Sigmoid colon (tissue), 7 donors: ENCODE measurements around the gene SUPT3H. TPM values are rescaled to one million over a fixed set of nuclear protein-coding genes. Genes with fewer than 3 reads are reported as not detected.

Experiments used
- DNase-seq: peaks from one replicate; pipeline ENCODE4 v3.0.0-alpha.2; 2019
- H3K27ac ChIP-seq, 4 donors: fragments of 200-600 bp; sonication (generic); one replicate each; pipeline ENCODE4 v1.5.1; 2016 to 2019; ENCODE audit warnings: mild to moderate bottlenecking in 1 of 4
- H3K27me3 ChIP-seq, 3 donors: fragments of 200-600 bp; sonication (generic); one replicate each; pipeline ENCODE4 v1.5.1; 2019; ENCODE audit warnings: mild to moderate bottlenecking in 1 of 3
- H3K36me3 ChIP-seq, 4 donors: fragments of 200-600 bp; sonication (generic); one replicate each; pipeline ENCODE4 v1.5.1; 2016 to 2019
- H3K4me1 ChIP-seq, 4 donors: fragments of 200-600 bp; sonication (generic); one replicate each; pipeline ENCODE4 v1.5.1; 2017 to 2019
- H3K4me3 ChIP-seq, 4 donors: fragments of 200-600 bp; sonication (generic); one replicate each; pipeline ENCODE4 v1.5.1; 2017 to 2019; ENCODE audit warnings: mild to moderate bottlenecking in 2 of 4, moderate library complexity in 1 of 4
- H3K9me3 ChIP-seq, 4 donors: fragments of 200-600 bp in 3 of 4; sonication (generic) in 3 of 4; one replicate each; pipeline versions ENCODE4 v1.5.1 to v1.6.1; 2013 to 2019
- EP300 ChIP-seq, 4 donors: sonication (generic); formaldehyde crosslinking; IDR thresholded peaks; one replicate each; pipeline ENCODE4 v1.6.1; 2017; ENCODE audit warnings: antibody characterized with exemption in 4 of 4
- POLR2A ChIP-seq, 2 donors: fragments of 450-650 bp; IDR thresholded peaks; one replicate each; pipeline ENCODE4 v1.6.1; 2016; ENCODE audit warnings: antibody characterized with exemption in 2 of 2, mild to moderate bottlenecking in 2 of 2, moderate library complexity in 2 of 2
- POLR2AphosphoS5 ChIP-seq, 4 donors: sonication (generic); formaldehyde crosslinking; IDR thresholded peaks; one replicate each; pipeline ENCODE4 v1.6.1; 2017; ENCODE audit warnings: antibody characterized with exemption in 4 of 4
- WGBS, 2 donors: extraction: QIAGEN DNeasy Blood & Tissue Kit; methylation state at CpG; one replicate each; pipeline ENCODE4 v1.1.7; 2013; 5-methylcytosine and 5-hydroxymethylcytosine counted together
- intact Hi-C: fragments of 100-400 bp; cut with DNase I; formaldehyde crosslinking; loops from one replicate; pipeline ENCODE4 v1.15.1; 2023
- polyA plus RNA-seq, 3 donors: library from polyadenylated mRNA; stranded (reverse); fragments of 200-250 nt; gene quantifications; one replicate each; pipeline ENCODE4 v1.2.3, GENCODE V29; 2013
- total RNA-seq, 4 donors: library from RNA; depleted of rRNA; stranded (reverse); fragments of >200 nt; gene quantifications; one replicate each; pipeline ENCODE4 v1.1.0, GENCODE V29; 2016
- TF ChIP-seq, protein P1 (sequence below), 4 experiments: fragments of 450-650 bp in 3 of 4; fragments of 200-600 bp in 1 of 4; IDR thresholded peaks; one replicate each; pipeline ENCODE4 v1.5.1; 2016 to 2019; ENCODE audit warnings: antibody characterized with exemption in 4 of 4, mild to moderate bottlenecking in 3 of 4, moderate library complexity in 2 of 4
- donor health status: healthy with polysubstance abuse.
- donor health status: Bipolar disorder and iron deficiency.
- donor health status: healthy.

The SUPT3H gene
- total and polyA plus RNA-seq, 7 donors: 1.6 to 18.2 (median 10.6) TPM

DNA sequence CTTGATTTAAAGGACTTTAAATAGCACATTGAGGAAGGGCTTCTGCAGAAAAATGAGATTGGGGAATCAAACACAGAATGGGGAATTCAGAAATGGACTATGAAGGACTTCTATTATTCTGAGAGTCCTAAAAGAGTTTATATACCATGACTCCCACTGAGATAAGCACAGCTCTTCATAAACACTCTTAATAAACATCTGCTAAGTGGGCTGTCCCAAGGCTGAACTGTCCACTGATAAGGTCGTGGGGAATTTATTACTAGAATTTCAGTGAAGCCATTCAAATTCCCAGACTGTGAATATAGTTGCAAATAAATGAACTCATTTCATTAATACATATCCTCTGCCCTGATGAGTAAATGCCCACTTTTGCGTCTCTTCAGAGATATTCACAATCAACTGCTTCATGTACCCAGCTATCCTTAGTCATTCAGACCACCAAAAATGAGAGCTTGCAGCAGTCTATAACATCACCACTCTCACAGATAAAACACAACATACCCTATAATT, 517.8 kb downstream of the SUPT3H start:
- peaks cover 0 to 22% (median 13%) of the 10 kb centered on the region in 4 donors for H3K4me1 ChIP-seq
- H3K36me3 ChIP-seq: no peaks in the 10 kb centered on the region
- TF ChIP-seq EP300 (IDR thresholded peaks at IDR 0.05): no peak
- no peak for TF ChIP-seq POLR2AphosphoS5 (IDR thresholded peaks at IDR 0.05)
- TF ChIP-seq, protein P1, sequence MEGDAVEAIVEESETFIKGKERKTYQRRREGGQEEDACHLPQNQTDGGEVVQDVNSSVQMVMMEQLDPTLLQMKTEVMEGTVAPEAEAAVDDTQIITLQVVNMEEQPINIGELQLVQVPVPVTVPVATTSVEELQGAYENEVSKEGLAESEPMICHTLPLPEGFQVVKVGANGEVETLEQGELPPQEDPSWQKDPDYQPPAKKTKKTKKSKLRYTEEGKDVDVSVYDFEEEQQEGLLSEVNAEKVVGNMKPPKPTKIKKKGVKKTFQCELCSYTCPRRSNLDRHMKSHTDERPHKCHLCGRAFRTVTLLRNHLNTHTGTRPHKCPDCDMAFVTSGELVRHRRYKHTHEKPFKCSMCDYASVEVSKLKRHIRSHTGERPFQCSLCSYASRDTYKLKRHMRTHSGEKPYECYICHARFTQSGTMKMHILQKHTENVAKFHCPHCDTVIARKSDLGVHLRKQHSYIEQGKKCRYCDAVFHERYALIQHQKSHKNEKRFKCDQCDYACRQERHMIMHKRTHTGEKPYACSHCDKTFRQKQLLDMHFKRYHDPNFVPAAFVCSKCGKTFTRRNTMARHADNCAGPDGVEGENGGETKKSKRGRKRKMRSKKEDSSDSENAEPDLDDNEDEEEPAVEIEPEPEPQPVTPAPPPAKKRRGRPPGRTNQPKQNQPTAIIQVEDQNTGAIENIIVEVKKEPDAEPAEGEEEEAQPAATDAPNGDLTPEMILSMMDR (IDR thresholded peaks at IDR 0.05): no peak
- no peak for TF ChIP-seq POLR2A (IDR thresholded peaks at IDR 0.05)
- no peak overlapping the region for H3K27ac ChIP-seq
- H3K9me3 ChIP-seq: peaks cover 0 to 2% (median 0%) of the 10 kb centered on the region in 4 donors
- intact Hi-C loops: no loop called here
- DNase-seq: no peak
- no peaks in the 10 kb centered on the region for H3K27me3 ChIP-seq
- no peak overlapping the region for H3K4me3 ChIP-seq
- WGBS, 2 donors: 59 to 71% methylated on average over 2 of the region's 2 CpGs

DNA sequence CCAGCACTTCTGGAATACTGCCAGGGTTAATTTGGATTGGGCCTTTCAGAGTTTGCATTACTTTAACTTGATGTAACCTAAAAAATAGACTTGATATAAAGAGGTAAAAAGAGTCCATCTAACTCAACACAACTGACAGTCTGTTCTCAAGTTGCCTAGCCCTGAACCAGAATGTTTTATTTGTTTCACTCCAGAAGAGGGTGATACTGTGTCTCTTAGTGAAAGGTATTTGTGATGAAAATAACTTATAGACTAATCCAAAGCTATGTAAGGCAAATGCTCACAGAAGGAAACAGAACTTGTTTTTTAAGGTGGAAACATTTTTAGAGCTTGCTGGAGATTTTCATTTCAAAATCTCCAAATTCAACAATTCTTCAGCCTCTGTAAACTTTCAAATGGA, 518.7 kb downstream of the SUPT3H start:
- Histone ChIP-seq H3K36me3 (no peaks in the 10 kb centered on the region), H3K4me3 (no peak overlapping the region), H3K27ac (no peak overlapping the region), H3K9me3 (no peaks in the 10 kb centered on the region), H3K27me3 (no peaks in the 10 kb centered on the region), H3K4me1 (peaks cover 0 to 22% (median 13%) of the 10 kb centered on the region in 4 donors)
- TF ChIP-seq POLR2AphosphoS5 (IDR thresholded peaks at IDR 0.05) (no peak), POLR2A (IDR thresholded peaks at IDR 0.05) (no peak), EP300 (IDR thresholded peaks at IDR 0.05) (no peak)
- TF ChIP-seq, protein P1 (IDR thresholded peaks at IDR 0.05): no peak
- intact Hi-C loops: no loop called here
- no peak for DNase-seq

DNA sequence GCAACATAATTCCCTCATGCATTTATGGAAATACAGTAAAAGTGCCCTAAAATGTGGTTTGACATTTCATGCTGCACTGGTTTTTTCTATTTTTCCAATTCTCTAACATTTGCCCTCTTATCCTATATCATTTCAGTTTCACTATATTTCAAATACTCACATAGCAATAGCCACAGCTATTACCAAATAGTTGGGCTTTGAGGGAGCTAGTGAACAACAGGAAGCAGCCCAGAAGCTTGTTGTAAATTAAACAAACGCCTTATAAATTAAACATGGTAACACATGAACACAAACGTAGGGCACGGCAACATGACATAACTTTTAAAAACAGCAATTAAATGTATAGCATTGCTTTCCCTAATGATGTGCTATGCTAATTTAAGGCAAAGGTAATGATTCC, 521.3 kb downstream of the SUPT3H start:
- no peak for TF ChIP-seq EP300 (IDR thresholded peaks at IDR 0.05)
- TF ChIP-seq POLR2A (IDR thresholded peaks at IDR 0.05): no peak
- TF ChIP-seq POLR2AphosphoS5 (IDR thresholded peaks at IDR 0.05): no peak
- TF ChIP-seq, protein P1 (IDR thresholded peaks at IDR 0.05): no peak
- H3K36me3 ChIP-seq: no peaks in the 10 kb centered on the region
- DNase-seq: no peak
- H3K4me3 ChIP-seq: no peak overlapping the region
- peak overlapping the region in 1 of 4 donors; percentile 5 for H3K27ac ChIP-seq
- H3K4me1 ChIP-seq: peaks cover 0 to 22% (median 13%) of the 10 kb centered on the region in 4 donors
- intact Hi-C loops: no loop called here
- 63 to 65% methylated on average over 3 of the region's 3 CpGs for WGBS, 2 donors
- H3K9me3 ChIP-seq: no peaks in the 10 kb centered on the region
- H3K27me3 ChIP-seq: no peaks in the 10 kb centered on the region

DNA sequence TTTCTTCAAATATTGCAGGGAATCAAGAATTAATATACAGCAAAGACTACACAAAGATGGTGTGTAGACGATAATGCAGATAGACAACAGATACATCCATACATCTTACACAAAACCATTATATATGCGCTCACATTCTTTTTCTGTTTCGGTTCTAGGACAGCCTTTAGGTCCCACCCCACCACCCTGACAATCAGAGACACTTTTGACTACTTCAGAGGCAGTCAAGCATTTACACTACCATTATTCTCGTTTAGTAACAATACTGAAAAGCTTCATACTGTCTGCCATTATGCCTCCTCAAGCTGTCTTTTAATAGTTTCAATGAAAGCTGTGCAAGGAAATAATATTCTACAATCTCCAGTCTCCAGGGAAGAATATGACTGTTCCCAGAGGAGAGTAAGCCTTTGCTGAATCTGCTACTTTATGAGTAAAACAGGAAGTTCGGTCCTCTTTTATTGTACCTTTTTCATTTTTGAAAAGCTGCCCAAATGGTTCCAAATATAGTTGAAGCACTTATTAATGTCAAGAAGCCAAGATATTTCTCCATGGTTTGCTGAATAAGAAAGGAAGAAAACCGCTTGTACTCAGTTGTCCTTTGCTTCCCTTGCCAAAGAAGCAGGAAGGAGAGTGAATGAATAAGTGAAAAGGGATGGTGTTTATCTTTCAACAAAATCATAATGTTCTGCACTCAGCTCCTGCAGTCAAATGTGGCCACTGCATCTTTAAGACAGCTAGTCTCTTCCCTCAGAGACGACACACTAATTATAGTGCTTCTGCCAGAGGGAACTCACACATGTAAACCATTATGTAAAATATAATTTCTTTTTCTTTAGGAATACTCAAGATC, 521.9 kb downstream of the SUPT3H start:
- no peak for DNase-seq
- H3K4me1 ChIP-seq: peaks cover 0 to 22% (median 13%) of the 10 kb centered on the region in 4 donors
- H3K27ac ChIP-seq: peak overlapping the region in 1 of 4 donors; percentile 5
- TF ChIP-seq POLR2AphosphoS5 (IDR thresholded peaks at IDR 0.05) (no peak), POLR2A (IDR thresholded peaks at IDR 0.05) (no peak), EP300 (IDR thresholded peaks at IDR 0.05) (no peak)
- TF ChIP-seq, protein P1 (IDR thresholded peaks at IDR 0.05): no peak
- intact Hi-C loops: no loop called here
- no peaks in the 10 kb centered on the region for H3K9me3 ChIP-seq
- H3K36me3 ChIP-seq: no peaks in the 10 kb centered on the region
- H3K4me3 ChIP-seq: no peak overlapping the region
- H3K27me3 ChIP-seq: no peaks in the 10 kb centered on the region
- 64 to 67% methylated on average over 7 of the region's 7 CpGs for WGBS, 2 donors
